GM12872 (cell line): ENCODE results near the gene TJP1.

Source experiments
- CTCF ChIP-seq: IDR thresholded peaks from 3 replicates; pipeline ENCODE4 v1.5.1; 2011; ENCODE audit warnings: low read depth, mild to moderate bottlenecking, low read length, moderate library complexity; ENCODE audit not compliant: insufficient read depth

Gene TJP1

GRCh38 chr15:29678504-29679034 is 143.7 kb downstream of the TJP1 start:
- no peak for TF ChIP-seq CTCF

GRCh38 chr15:29677871-29678461 is 144.3 kb downstream of the TJP1 start:
- TF ChIP-seq CTCF = no peak

- TF ChIP-seq CTCF = no peak
Measured at GRCh38 chr15:29677455-29677854, 144.8 kb downstream of the TJP1 start.

- TF ChIP-seq CTCF = no peak
Measured at GRCh38 chr15:29676961-29677402, 145.3 kb downstream of the TJP1 start.

- TF ChIP-seq CTCF = no peak
Measured at GRCh38 chr15:29675791-29676301, 146.4 kb downstream of the TJP1 start.

GRCh38 chr15:29674661-29675533 is 147.4 kb downstream of the TJP1 start:
- TF ChIP-seq CTCF = no peak
